GM19025 (cell line): ENCODE results near the gene LYSET.
"Not testable (repeated sequence)": the region's sequence is repeated elsewhere in the genome, so short reads cannot be mapped to it uniquely, and the experiment has no call there.

Source experiments
- ATAC-seq: cut with Tn5 transposase; IDR thresholded peaks from one replicate; pipeline ENCODE4 v1.9.1; 2021; ENCODE audit warnings: mild to moderate bottlenecking, low read depth, moderate library complexity; ENCODE audit not compliant: unreplicated experiment

LYSET gene

DNA sequence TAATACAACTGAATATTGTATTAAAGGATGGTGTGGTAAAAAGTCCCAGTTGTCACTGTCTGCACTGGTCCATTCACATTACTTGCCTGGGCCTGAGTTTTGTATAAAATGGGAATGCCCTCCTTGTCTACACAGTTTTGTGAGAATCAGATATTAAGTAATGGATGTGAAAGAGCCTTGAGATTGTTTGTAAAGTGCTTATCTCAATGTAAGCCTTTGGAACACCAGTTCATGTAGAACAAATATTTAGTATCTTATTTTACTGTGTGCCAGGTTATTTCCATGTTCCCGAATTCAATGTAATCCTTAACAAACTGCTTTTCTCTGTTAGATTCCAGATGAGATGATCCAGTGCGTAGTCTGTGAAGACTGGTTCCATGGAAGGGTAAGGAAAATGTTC lies 29.5 kb downstream of the LYSET start:
- ATAC-seq, result no peak

DNA sequence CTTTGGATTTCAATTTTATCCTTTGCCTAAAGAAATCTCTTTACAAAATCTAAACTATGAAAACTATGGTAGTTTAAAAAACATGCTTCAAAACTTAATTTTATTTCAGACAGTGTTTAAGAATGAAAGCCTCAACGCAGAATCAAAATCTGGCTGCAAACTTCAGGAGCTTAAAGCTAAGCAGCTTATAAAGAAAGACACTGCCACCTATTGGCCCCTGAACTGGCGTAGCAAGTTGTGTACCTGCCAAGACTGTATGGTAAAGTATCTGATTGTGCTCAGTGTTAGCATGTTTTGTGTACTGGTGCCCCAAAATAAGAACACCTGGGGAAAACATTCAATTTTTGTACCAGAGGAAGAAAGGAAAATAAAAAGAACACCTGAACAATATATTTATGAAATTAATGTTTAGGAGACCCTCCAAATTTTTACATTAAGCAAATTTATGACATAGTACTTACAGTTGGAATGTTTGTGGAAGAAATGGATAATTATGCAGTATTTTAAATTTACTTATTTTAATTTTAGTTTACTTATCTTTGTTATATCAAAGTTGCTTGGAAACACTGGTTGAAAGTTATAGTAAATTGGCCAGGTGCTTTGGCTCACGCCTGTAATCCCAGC lies 34.1 kb downstream of the LYSET start:
- ATAC-seq, result no peak

DNA sequence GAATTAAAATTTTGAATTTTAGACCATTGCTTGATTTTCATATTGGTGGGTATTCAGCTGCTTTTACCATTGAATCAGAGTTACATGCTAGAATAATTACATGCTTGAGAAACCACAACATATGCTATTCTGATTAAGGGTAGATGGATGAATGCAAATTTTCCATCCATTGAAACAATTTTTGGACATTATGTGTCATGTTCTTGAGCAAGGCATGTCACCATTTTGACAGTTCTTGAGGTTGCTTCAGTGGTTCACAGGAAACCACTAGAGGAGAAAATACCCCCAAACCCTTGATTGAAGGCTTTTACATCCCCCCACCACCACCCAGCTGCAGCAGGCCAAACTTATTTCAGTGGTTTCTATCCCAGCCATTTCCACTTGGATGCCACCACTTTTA lies 35.4 kb downstream of the LYSET start:
- ATAC-seq, result no peak

DNA sequence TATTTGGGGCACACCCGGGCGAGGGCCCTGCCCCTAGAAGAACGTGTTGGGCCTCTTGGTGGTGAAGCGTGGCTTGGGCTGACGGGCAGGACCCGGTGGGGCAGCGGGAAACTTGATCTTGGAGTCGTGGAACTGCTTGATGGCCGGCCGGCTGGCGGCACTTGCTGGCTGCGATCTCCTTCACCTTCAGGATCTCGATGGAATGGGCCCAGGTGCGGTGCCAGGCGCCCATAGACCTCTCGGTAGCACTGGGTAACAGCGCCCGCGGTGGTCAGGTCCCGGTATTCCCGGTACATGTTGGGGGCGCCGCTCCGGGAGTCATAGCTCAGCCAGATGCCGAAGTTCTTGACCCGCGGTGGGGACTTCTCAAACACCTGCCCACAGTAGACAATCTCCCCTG lies 38.4 kb downstream of the LYSET start:
- no peak for ATAC-seq

DNA sequence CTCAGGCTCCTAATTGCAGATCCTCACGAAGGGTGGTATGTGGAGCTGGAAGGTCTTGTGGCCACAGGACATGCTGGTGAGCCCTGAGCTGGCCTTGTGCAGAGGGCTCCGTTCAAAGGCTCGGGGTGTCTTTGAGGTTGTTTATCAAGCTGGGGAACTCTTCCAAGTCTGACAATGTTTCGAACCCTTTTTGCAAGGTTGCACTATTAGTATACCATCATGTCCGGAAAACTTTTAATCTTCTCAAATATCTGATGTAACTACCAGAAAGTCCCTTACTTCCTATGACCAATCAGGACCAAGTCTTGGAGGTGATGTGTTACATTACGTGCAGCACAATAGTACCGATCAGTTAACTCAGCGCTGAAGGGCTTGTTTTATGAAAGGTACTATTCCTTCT lies 43.4 kb downstream of the LYSET start:
- ATAC-seq, result no peak

DNA sequence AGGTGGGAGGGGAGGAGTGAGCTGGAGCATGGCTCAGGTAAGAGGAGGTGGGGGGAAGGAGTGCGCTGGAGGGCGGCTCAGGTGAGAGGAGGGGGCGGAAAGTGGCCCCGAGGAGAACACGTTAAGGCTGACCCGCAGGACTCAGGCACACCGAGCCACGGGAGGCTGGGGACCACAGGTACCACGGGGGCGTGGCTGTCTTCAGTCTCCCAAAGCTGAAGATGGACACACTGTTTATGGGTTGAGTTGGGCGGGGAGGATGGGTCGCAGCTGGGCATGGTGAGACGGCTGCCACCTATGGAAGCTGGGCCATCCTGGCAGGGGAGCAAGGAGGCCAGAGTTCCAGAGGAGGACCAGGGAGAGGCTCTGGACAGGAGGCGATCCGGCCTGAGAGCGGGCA lies 45.4 kb downstream of the LYSET start:
- no peak for ATAC-seq

DNA sequence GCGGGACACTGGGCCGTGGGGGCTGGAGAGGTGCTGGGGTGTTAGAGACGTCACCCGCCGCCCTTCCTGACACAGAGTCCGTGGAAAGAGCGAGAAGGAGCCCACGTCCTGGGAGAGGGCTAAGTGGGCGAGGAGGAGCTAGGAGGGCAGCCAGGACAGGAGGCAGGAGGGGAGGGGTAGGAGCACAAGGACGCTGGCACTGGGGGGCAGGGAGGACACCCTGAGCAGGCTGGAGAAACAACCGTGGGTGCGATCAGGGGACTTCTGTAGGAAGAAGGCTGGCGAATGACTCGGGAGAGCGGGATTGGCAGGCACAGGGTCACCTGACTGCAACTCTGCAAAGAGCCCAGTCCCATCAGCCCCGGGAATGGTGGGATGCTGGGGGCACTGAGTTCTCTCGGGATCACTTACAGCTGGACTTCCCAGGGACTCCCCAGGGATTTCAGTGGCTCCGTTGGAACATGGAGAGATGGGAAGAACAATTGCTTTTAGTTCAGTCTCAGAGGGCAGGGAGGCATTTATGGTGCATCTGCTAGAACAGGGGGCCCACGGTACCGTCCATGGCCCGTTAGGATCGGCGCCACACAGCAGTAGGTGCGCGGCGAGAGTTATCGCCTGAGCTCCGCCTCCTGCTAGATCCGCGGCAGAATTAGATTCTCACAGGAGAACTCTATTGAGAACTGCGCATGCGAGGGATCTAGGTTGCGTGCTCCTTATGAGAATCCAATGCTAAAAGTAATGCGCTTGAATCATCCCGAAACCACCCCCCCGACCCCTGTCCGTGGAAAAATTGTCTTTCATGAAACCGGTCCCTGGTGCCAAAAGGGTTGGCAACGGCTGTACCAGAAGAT lies 46.2 kb downstream of the LYSET start:
- no peak for ATAC-seq

DNA sequence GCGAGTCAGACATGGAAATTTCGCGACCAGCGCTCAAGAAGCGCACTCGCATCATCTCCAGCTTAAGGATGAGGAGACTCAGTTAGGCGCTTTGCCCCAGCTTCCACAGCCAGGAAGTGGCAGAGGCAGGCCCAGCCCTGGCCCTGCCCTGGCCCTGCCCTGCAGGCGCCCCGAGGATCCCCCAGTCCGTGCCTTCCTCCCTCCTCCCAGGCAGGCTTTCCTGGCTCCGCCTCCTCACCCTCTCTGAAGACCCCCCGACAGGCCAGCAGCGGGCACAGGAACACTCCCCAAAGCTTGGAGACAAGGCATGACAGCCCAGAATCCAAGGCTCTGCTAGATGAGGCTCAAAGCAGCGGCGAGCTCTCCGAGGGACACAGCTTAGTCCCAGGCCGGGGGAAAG lies 47.0 kb downstream of the LYSET start:
- no peak for ATAC-seq

DNA sequence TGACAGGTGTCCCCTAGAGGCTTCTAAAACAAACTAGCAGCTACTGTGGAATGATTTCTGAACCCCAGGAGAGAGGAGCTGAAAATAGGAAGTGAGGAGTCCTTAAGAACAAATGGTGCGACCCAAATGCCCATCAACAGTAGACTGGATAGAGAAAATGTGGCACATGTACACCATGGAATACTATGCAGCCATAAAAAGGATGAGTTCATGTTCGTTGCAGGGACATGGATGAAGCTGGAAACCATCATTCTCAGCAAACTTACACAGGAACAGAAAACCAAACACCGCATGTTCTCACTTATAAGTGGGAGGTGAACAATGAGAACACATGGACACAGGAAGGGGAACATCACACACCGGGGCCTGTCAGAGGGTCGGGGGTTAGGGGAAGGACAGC lies 48.0 kb downstream of the LYSET start:
- ATAC-seq, result not testable (repeated sequence)

DNA sequence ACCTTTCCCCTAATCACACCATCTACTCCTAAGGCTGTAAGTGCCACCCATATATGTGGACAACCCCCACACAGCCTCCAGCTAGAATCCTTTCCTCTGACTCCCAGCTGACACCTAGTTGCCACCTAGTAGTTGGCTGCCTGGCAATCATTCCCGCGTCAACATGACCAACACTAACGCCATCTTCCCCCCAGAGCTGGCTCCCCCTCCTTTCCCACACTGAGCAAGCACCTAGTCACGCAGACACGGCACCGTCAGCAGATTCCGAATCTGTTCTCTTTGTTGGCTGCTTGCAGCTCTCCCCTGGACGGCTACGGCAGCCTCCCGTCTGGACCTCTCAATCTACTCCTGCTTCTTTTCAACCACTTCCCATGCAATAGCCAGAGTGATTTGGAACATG lies 49.7 kb downstream of the LYSET start:
- no peak for ATAC-seq
